ENCODE measurements around the gene KBTBD2. TPM values are rescaled to one million over a fixed set of nuclear protein-coding genes. Genes with fewer than 3 reads are reported as not detected.

KBTBD2 gene
- total and polyA plus RNA-seq, 2 experiments from 2014 or later: 11.6 to 34.9 TPM

DNA sequence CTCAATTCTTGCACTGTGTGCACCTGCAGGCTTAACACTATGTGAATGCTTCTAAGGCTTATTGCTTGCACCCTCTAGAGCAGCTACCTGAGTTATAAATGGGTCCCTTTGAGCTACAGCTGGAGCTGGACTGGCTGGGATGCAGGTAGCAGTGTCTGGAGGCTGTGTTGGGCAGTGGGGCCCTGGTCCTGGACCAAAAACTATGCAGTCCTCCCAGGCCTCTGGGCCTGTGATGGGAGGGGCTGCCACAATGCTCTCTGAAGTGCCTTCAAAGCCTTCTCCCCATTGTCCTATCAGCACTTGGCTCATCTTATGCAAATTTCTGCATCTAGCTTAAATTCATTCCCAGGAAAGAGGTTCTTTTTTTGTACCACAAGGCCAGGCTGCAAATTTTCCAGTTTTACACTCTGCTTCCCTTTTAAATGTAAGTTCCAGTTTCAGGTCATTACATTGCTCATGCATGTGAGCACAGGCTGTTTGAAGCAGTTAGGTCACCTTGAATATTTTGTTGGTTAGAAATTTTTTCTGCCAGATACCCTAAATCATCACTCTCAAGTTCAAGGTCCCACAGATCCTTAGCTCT, 26.0 kb downstream of the KBTBD2 start:
- H3K36me3 Mint-ChIP-seq (ENCODE audit: low read depth): peaks cover 61% of the 10 kb centered on the region
- ATAC-seq (no peak), DNase-seq (ENCODE audit: low spot score) (no peak)
- Histone ChIP-seq H3K36me3 (ENCODE audit: insufficient read depth) (peaks cover 18% of the 10 kb centered on the region; the same call in 1 of the 2 replicates), H2AFZ (no peak overlapping the region), H3F3A (replicated peaks; ENCODE audit: low read depth) (0 out of 2 replicates have a peak, but pooled peaks cover 2% of the 10 kb centered on the region), H3K79me2 (replicated peaks; ENCODE audit: insufficient read depth) (no peaks in the 10 kb centered on the region), H3K27ac (ENCODE audit: low read depth) (no peak overlapping the region), H3K4me2 (no peak overlapping the region), H3K4me1 (ENCODE audit: insufficient read depth) (peaks cover 12% of the 10 kb centered on the region), H3K9me2 (ENCODE audit: insufficient read depth) (peaks cover 4% of the 10 kb centered on the region; the same call in 1 of the 2 replicates), H3K27me3 (ENCODE audit: insufficient read depth) (no peaks in the 10 kb centered on the region), H4K20me1 (replicated peaks; ENCODE audit: insufficient read depth) (no peaks in the 10 kb centered on the region), H3K4me3 (no peak overlapping the region)
- peaks cover 27% of the 10 kb centered on the region for H3K4me1 Mint-ChIP-seq
- TF ChIP-seq POLR2AphosphoS5 (IDR thresholded peaks at IDR 0.05; ENCODE audit: low read depth) (no peak), JUNB (IDR thresholded peaks at IDR 0.05; ENCODE audit: unreplicated experiment) (no peak), EZH2 (IDR thresholded peaks at IDR 0.05; ENCODE audit: low read depth, unreplicated experiment) (no peak), EZH2phosphoT487 (IDR thresholded peaks at IDR 0.05; ENCODE audit: unreplicated experiment) (no peak), ZNF114 (CRISPR knock-in tag; IDR thresholded peaks at IDR 0.05) (no peak), CREB1 (CRISPR knock-in tag; IDR thresholded peaks at IDR 0.05; ENCODE audit: low read depth) (no peak), ZNF331 (CRISPR knock-in tag; IDR thresholded peaks at IDR 0.05; ENCODE audit: low read depth) (no peak), ZNF462 (CRISPR knock-in tag; IDR thresholded peaks at IDR 0.05) (no peak), STAT1 (IDR thresholded peaks at IDR 0.05; ENCODE audit: unreplicated experiment) (no peak)
- TF ChIP-seq, protein P1, sequence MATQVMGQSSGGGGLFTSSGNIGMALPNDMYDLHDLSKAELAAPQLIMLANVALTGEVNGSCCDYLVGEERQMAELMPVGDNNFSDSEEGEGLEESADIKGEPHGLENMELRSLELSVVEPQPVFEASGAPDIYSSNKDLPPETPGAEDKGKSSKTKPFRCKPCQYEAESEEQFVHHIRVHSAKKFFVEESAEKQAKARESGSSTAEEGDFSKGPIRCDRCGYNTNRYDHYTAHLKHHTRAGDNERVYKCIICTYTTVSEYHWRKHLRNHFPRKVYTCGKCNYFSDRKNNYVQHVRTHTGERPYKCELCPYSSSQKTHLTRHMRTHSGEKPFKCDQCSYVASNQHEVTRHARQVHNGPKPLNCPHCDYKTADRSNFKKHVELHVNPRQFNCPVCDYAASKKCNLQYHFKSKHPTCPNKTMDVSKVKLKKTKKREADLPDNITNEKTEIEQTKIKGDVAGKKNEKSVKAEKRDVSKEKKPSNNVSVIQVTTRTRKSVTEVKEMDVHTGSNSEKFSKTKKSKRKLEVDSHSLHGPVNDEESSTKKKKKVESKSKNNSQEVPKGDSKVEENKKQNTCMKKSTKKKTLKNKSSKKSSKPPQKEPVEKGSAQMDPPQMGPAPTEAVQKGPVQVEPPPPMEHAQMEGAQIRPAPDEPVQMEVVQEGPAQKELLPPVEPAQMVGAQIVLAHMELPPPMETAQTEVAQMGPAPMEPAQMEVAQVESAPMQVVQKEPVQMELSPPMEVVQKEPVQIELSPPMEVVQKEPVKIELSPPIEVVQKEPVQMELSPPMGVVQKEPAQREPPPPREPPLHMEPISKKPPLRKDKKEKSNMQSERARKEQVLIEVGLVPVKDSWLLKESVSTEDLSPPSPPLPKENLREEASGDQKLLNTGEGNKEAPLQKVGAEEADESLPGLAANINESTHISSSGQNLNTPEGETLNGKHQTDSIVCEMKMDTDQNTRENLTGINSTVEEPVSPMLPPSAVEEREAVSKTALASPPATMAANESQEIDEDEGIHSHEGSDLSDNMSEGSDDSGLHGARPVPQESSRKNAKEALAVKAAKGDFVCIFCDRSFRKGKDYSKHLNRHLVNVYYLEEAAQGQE (IDR thresholded peaks at IDR 0.05; ENCODE audit: unreplicated experiment): no peak
- TF ChIP-seq, protein P2, sequence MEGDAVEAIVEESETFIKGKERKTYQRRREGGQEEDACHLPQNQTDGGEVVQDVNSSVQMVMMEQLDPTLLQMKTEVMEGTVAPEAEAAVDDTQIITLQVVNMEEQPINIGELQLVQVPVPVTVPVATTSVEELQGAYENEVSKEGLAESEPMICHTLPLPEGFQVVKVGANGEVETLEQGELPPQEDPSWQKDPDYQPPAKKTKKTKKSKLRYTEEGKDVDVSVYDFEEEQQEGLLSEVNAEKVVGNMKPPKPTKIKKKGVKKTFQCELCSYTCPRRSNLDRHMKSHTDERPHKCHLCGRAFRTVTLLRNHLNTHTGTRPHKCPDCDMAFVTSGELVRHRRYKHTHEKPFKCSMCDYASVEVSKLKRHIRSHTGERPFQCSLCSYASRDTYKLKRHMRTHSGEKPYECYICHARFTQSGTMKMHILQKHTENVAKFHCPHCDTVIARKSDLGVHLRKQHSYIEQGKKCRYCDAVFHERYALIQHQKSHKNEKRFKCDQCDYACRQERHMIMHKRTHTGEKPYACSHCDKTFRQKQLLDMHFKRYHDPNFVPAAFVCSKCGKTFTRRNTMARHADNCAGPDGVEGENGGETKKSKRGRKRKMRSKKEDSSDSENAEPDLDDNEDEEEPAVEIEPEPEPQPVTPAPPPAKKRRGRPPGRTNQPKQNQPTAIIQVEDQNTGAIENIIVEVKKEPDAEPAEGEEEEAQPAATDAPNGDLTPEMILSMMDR (conservative IDR thresholded peaks at IDR 0.05; ENCODE audit: low read depth in 2 of 2): no peak
- TF ChIP-seq, protein P3, sequence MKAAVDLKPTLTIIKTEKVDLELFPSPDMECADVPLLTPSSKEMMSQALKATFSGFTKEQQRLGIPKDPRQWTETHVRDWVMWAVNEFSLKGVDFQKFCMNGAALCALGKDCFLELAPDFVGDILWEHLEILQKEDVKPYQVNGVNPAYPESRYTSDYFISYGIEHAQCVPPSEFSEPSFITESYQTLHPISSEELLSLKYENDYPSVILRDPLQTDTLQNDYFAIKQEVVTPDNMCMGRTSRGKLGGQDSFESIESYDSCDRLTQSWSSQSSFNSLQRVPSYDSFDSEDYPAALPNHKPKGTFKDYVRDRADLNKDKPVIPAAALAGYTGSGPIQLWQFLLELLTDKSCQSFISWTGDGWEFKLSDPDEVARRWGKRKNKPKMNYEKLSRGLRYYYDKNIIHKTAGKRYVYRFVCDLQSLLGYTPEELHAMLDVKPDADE (IDR thresholded peaks at IDR 0.05): no peak
- H3K27ac Mint-ChIP-seq: no peak overlapping the region
- peaks cover 31% of the 10 kb centered on the region for H3K9me3 Mint-ChIP-seq
- H3K27me3 Mint-ChIP-seq (ENCODE audit: insufficient read depth, low read depth, poor library complexity): peaks cover 5% of the 10 kb centered on the region
- no peak overlapping the region for H3K4me3 Mint-ChIP-seq
